KG1 (cell line): Measurements from ENCODE around the gene TMEM45B.
"Not testable (repeated sequence)": the region's sequence is repeated elsewhere in the genome, so short reads cannot be mapped to it uniquely, and the experiment has no call there.

Source experiments
- DNase-seq: peaks from one replicate; lab custom pipeline; 2025; lab: John Stamatoyannopoulos, UW

TMEM45B gene

DNA sequence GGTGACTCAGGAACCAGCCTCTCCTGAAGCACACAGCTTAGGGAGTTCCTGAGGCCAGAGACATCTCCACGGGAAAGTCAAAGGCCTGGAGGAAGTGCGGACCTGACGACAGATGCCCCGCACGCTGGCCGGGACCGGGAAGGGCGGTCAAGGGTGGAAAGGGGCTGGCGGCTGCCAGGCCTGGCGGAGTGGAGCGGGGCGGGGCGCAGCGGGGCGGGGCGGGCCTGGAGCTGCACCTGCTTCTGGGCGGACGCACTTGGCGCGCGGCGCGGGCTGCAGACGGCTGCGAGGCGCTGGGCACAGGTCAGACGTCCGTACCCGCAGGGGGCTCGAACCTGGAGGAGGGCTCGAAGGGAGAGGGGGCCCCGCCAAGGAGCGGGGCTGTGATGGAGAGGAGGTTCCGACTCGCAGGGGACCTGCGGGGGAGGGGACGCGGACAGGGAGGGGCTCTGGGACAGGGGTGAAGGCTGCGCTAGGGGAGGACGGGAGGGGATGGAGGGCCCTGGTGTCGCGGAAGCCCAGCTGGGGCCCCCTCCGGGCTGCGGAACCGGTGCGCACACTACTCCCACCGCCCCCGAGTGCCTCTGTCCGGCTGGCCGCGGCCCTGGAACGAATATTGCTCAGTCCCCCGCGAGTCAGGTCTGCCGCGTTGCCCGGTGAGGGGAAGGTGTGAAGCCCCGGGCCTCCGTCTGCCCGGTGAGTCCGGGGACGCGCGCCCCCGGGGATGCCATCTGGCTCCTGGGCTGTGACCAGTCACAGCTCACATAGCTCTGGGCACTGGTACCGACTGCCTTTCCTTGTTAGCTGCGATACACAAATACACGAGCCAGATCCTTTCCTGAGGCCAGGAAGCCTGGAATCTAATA, at the start of gene TMEM45B:
TMEM45B (plus strand) TSS at position 253 of the 866 bp plus-strand sequence. CDS start 36,635 bp downstream, outside the sequence.
- no peak for DNase-seq

GRCh38 chr11:129766898-129767604, 48.6 kb upstream of the TMEM45B start:
- peak; percentile 20 for DNase-seq

GRCh38 chr11:129767827-129768226, 47.8 kb upstream of the TMEM45B start:
- DNase-seq = no peak

DNA sequence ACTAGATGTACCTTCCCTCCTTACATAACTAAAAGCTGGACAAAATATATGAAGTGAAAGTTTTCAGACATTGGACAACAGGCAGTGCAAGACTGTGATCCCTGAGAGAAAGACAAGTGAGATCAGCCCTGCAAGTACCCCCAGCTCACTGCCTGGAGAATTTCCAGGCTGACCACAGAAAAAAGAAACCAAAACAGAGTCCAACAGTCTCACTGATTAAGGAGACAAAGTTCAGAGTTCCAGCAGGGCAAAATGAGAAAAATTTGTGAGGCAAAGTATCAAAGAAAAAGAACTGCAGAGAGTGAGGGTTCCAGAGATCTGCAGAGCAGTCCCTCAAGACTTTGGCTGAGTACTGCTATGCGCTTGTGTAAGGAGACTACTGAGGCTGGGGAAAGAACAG, 47.3 kb upstream of the TMEM45B start:
- no peak for DNase-seq

- DNase-seq = no peak
Observed at GRCh38 chr11:129769059-129769458, 46.6 kb upstream of the TMEM45B start.

- no peak for DNase-seq
Observed at GRCh38 chr11:129770993-129771392, 44.7 kb upstream of the TMEM45B start.

DNA sequence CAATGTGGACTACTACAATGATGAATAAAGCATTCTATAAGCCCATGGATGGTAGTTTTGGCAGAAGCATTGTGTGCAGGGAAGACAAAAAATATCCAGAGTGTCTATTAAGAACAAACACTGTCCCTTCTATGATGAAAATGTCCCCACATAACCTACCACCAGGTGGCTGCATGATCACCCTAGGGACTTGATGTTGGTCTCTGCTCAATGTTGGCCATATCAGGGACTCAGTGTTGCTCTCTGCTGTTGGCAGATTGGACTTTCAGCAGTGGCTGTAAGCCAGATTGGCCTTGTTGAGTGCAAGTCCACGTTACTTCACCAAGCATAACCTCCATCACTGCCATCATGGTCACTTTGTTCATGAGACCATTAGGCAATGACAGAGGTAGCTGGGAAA, 44.2 kb upstream of the TMEM45B start:
- DNase-seq = not testable (repeated sequence)

DNA sequence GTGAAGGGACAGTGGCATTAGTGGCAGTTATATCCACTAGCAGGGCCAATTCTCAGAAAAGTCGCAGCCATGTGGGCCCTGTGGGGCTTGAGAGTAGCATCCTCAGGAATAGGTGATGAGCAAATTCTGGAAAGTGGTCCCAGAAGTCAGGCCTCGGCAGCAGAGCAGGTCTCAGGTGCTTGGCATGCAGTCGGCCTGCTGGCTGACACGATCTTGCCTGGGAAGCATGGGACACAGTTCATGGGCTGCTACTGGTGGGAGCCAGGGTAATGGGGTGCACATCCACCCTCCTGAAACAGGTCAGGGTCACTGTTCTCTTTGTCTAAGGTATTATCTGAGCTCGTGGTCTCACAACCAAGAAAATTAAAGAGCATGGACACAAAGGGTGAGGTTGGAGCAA, 36.8 kb upstream of the TMEM45B start:
- DNase-seq = no peak

GRCh38 chr11:129779342-129779741, 36.3 kb upstream of the TMEM45B start:
- DNase-seq = no peak

DNA sequence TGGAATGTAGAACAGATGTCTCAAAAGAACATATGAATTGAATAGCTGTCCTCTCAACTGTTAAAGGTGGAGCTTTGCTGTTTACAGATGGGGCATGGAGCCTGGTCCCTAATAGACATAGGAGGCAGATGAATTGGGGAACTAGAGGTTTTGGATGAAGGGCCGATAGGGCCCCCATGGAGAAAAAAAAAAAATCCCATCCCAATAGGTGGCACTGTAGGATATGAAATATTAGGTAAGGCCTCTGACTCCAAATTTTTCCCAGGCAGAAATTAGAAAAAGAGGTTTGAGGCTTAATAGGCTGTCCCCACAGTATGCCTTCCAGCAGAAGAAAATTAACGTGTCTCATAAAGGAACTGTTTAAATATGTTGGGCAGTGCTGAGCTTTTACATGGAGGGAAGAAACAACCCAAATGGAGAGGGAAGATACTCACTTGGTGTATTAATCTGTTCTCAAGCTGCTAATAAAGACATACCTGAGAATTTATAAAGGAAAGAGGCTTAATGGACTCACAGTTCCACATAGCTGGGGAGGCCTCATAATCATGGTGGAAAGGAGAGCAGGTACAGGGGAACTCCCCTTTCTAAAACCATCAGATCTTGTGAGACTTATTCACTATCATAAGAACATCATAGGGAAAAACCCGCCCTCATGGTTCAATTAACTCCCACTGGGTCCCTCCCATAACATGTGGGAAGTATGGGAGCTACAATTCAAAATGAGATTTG, 30.1 kb upstream of the TMEM45B start:
- DNase-seq = no peak

DNA sequence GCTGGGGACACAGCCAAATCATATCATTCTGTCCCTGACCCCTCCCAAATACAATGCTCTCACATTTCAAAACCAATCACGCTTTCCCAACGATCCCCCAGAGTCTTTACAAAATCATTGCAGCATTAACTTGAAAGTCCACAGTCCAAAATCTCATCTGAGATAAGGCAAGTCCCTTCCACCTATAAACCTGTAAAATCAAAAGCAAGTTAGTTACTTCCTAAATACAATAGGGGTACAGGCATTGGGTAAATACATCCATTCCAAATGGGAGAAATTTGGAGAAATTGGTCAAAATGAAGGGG, 29.6 kb upstream of the TMEM45B start:
- not testable (repeated sequence) for DNase-seq

DNA sequence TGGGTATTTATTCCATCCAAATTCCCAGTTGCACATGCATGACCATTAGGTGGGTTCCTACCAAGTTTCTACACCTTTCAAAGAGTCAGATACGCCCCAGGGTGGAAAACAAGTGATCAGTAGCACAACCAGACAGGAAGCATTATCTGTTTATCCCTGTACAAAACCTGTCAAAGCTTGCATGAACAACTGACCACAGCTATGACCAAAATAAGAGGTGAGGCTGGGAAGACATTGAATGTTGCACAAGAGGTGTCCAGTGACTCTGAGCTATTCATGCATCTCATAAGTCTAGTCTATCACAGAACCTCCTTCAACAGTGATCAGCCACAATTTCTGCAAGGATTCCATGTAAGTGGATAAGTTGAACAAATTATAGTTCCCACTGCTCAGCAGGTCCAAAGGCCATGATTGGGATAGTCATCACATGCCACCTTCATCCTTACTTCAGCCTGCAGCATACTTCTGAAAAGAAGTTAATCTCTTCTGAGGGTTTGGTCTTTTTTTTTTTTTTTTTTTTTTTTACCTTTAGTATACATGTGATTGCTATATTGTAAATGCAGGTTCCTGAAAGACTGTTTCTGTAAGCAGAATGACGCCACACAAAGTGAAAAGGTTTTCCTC, 28.0 kb upstream of the TMEM45B start:
- no peak for DNase-seq

DNA sequence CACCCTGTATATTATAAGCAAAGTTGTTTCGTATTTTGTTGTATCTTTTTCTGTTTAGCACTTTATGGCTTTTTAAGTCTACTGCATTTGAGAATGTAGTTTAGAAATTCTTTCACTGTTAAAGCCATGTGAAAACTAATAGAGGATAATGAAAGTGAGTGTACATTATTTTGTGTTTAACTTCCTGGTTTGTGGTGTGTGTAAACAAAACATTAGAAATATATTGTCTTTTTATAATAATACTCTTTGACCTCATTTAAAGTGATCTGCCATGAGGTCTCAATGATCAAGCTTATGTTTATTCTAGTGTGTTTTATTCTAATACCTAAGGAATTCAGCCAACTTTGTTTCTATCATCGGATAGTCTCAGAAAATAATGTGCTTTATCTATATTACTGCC, 27.4 kb upstream of the TMEM45B start:
- no peak for DNase-seq

DNA sequence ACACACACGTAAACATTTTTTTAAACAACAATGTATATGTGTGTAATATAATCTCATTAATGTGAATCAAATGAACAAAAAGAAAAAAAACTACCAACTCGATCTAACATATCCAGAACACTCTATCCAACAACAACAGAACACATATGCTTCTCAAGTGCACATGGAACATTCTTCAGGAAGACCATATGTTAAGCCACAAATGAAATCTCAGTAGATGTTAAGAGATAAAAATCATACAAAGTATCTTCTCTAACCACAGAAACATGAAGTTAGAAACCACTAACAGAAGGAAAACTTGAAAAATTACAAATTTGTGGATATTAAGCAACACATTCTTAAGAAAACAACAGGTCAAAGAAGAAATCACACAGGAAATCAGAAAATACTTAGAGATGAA, 25.5 kb upstream of the TMEM45B start:
- DNase-seq = no peak

- no peak for DNase-seq
Observed at GRCh38 chr11:129791515-129791914, 24.1 kb upstream of the TMEM45B start.

GRCh38 chr11:129792663-129793062, 23.0 kb upstream of the TMEM45B start:
- no peak for DNase-seq

- DNase-seq = no peak
Observed at GRCh38 chr11:129795089-129795488, 20.6 kb upstream of the TMEM45B start.

GRCh38 chr11:129798212-129798611, 17.4 kb upstream of the TMEM45B start:
- DNase-seq = no peak

GRCh38 chr11:129800162-129800561, 15.5 kb upstream of the TMEM45B start:
- DNase-seq = not testable (repeated sequence)

DNA sequence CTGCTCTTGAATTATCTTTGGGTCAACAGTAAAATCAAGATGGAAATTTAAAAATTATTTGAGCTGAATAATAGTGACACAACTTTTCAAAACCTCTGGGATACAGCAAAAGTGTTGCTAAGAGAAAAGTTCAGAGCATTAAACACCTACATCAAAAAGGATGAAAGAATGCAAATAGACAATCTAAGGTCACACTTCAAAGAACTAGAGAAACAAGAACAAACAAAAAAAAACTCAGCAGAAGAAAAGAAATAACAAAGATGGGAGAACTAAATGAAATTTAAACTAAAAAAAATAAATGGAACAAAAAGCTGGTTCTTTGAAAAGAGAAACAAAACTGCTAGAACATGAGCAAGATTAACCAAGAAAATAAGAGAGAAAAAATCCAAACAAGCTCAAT, 15.0 kb upstream of the TMEM45B start:
- DNase-seq = no peak

DNA sequence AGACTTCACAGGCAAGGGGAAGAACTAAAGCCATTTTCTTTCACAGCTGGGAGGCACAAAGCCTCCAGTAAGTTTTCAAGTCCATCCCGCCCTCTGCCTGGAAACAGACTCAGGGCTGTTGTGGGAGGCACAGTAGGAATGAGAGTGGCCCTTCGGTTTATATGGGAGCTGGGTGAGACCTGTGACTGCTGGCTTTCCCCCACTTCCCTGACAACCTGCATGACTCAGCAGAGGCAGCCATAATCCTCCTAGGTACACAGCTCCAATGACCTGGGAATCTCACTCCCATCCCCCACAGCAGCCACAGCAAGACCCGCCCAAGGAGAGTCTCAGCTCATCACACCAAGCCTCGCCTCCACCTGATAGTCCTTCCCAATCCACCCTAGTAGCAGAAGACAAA, 12.1 kb upstream of the TMEM45B start:
- no peak for DNase-seq

- DNase-seq = no peak
Observed at GRCh38 chr11:129804012-129804411, 11.6 kb upstream of the TMEM45B start.
